Neuronal stem cell (in vitro differentiated cells): ENCODE measurements around the gene ARMC5.

Experiments
- DNase-seq: peaks from one replicate; pipeline ENCODE4 v3.0.0-alpha.2; 2013; ENCODE audit warnings: low spot score
- H2AFZ ChIP-seq: one replicate; pipeline ENCODE4 v1.6.1; 2013; ENCODE audit warnings: mild to moderate bottlenecking, low read length, inconsistent platforms
- H2AK5ac ChIP-seq: 2 replicates; pipeline ENCODE4 v1.6.1; 2013; ENCODE audit warnings: low read depth, mild to moderate bottlenecking, inconsistent platforms, low read length, moderate library complexity, mixed read lengths
- H2BK120ac ChIP-seq: 2 replicates; pipeline ENCODE4 v1.6.1; 2013; ENCODE audit warnings: low read depth, mild to moderate bottlenecking, inconsistent platforms, low read length, moderate library complexity, mixed read lengths
- H2BK12ac ChIP-seq: one replicate; pipeline ENCODE4 v1.6.1; 2013; ENCODE audit warnings: low read length, inconsistent platforms
- H2BK15ac ChIP-seq: 2 replicates; pipeline ENCODE4 v1.6.1; 2013; ENCODE audit warnings: mild to moderate bottlenecking, low read length, inconsistent platforms, mixed read lengths
- H2BK5ac ChIP-seq: one replicate; pipeline ENCODE4 v1.6.1; 2013; ENCODE audit warnings: inconsistent platforms, mild to moderate bottlenecking, low read length, moderate library complexity
- H3K14ac ChIP-seq: one replicate; pipeline ENCODE4 v1.6.1; 2013; ENCODE audit warnings: low read length, inconsistent platforms
- H3K18ac ChIP-seq: 2 replicates; pipeline ENCODE4 v1.6.1; 2013; ENCODE audit warnings: low read length, inconsistent platforms
- H3K23ac ChIP-seq: 2 replicates; pipeline ENCODE4 v1.6.1; 2013; ENCODE audit warnings: low read depth, mild to moderate bottlenecking, mixed read lengths, low read length, inconsistent platforms; ENCODE audit not compliant: poor library complexity
- H3K27ac ChIP-seq: replicated peaks from 3 replicates; pipeline ENCODE4 v1.5.1; 2013; ENCODE audit warnings: low read length, inconsistent platforms
- H3K27me3 ChIP-seq, 3 experiments: 2 replicates each; pipeline ENCODE4 v1.6.1; 2013; ENCODE audit warnings: low read length in 3 of 3, mild to moderate bottlenecking in 2 of 3, inconsistent platforms in 1 of 3, low read depth in 1 of 3, mixed read lengths in 1 of 3, moderate library complexity in 1 of 3; ENCODE audit not compliant: control insufficient read depth in 3 of 3, insufficient read depth in 3 of 3
- H3K36me3 ChIP-seq, 2 donors: replicated peaks in 1 of 2; 2 replicates each; pipeline ENCODE4 v1.6.1; 2013; ENCODE audit warnings: low read length in 2 of 2; ENCODE audit not compliant: control insufficient read depth in 2 of 2, insufficient read depth in 2 of 2
- H3K4ac ChIP-seq: 2 replicates; pipeline ENCODE4 v1.6.1; 2013; ENCODE audit warnings: inconsistent platforms, mild to moderate bottlenecking, low read length, moderate library complexity
- H3K4me1 ChIP-seq, 2 donors: 1 replicate in 1 of 2; 2 replicates in 1 of 2; pipeline ENCODE4 v1.6.1; 2013; ENCODE audit warnings: low read length in 2 of 2, low read depth in 1 of 2; ENCODE audit not compliant: control insufficient read depth in 2 of 2, insufficient read depth in 1 of 2
- H3K4me2 ChIP-seq: one replicate; pipeline ENCODE4 v1.6.1; 2013; ENCODE audit warnings: mild to moderate bottlenecking, low read length, inconsistent platforms; ENCODE audit not compliant: insufficient read depth, poor library complexity, severe bottlenecking
- H3K4me3 ChIP-seq, 2 donors: 2 replicates each; pipeline ENCODE4 v1.5.1; 2013; ENCODE audit warnings: low read length in 2 of 2, mild to moderate bottlenecking in 2 of 2, inconsistent platforms in 1 of 2, moderate library complexity in 1 of 2
- H3K79me1 ChIP-seq: one replicate; pipeline ENCODE4 v1.6.1; 2013; ENCODE audit warnings: low read depth, mild to moderate bottlenecking, inconsistent platforms, low read length, moderate library complexity
- H3K9ac ChIP-seq: one replicate; pipeline ENCODE4 v1.6.1; 2013; ENCODE audit warnings: mild to moderate bottlenecking, low read depth, low read length, inconsistent platforms; ENCODE audit not compliant: poor library complexity
- H3K9me3 ChIP-seq, 2 donors: replicated peaks in 1 of 2; 2 replicates each; pipeline versions ENCODE3 to v1.6.1; 2013; ENCODE audit warnings: low read length in 2 of 2, mild to moderate bottlenecking in 2 of 2, inconsistent platforms in 1 of 2, low read depth in 1 of 2, mixed read lengths in 1 of 2, moderate library complexity in 1 of 2; ENCODE audit not compliant: control insufficient read depth in 2 of 2, insufficient read depth in 1 of 2
- H4K8ac ChIP-seq: one replicate; pipeline ENCODE4 v1.6.1; 2013; ENCODE audit warnings: low read depth, mild to moderate bottlenecking, inconsistent platforms, low read length, moderate library complexity
- H4K91ac ChIP-seq: one replicate; pipeline ENCODE4 v1.6.1; 2013; ENCODE audit warnings: low read length, low read depth, mild to moderate bottlenecking, inconsistent platforms; ENCODE audit not compliant: poor library complexity
- WGBS, 2 donors: extraction: QIAGEN DNeasy Blood & Tissue Kit; methylation state at CpG; one replicate each; pipeline ENCODE4 v1.1.7; 2013; ENCODE audit warnings: missing lambda C conversion rate in 2 of 2, mixed read lengths in 1 of 2; ENCODE audit not compliant: insufficient read length in 2 of 2, insufficient replicate concordance in 1 of 2; ENCODE audit errors: extremely low coverage in 2 of 2; 5-methylcytosine and 5-hydroxymethylcytosine counted together

ARMC5 gene

GRCh38 chr16:31477220-31478216 is 18.2 kb downstream of the ARMC5 start:
- Histone ChIP-seq H3K4ac (no peak overlapping the region), H3K4me2 (peak overlapping the region; percentile 89), H3K14ac (peak overlapping the region; percentile 94), H2BK5ac (no peak overlapping the region), H3K4me3 (peak overlapping the region in 1 of 2 donors; percentile 74), H3K4me1 (peaks cover 0 to 7% of the 10 kb centered on the region in 2 donors), H4K8ac (no peak overlapping the region), H4K91ac (no peak overlapping the region), H3K23ac (peak overlapping the region; percentile 89), H3K27me3 (peaks cover 0 to 83% (median 30%) of the 10 kb centered on the region in 3 experiments), H2AFZ (no peak overlapping the region), H2AK5ac (peak overlapping the region; percentile 94), H2BK15ac (no peak overlapping the region), H3K9me3 (peaks cover 0 to 6% of the 10 kb centered on the region in 2 donors), H3K18ac (peak overlapping the region; percentile 70), H2BK12ac (no peak overlapping the region), H3K9ac (peak overlapping the region; percentile 92), H2BK120ac (no peak overlapping the region), H3K79me1 (peaks cover 2% of the 10 kb centered on the region), H3K27ac (no peak overlapping the region), H3K36me3 (peaks cover 0 to 36% of the 10 kb centered on the region in 2 donors)
- DNase-seq, result no peak
- no CpG with 5 or more reads among the region's 67 CpGs for WGBS, 2 donors

GRCh38 chr16:31478956-31479355 is 19.7 kb downstream of the ARMC5 start:
- WGBS, 2 donors, result no CpG with 5 or more reads among the region's 3 CpGs

GRCh38 chr16:31479751-31480150 is 20.4 kb downstream of the ARMC5 start:
- peaks cover 2% of the 10 kb centered on the region for H3K79me1 ChIP-seq
- peaks cover 0 to 2% of the 10 kb centered on the region in 2 donors for H3K9me3 ChIP-seq
- H3K36me3 ChIP-seq, result peaks cover 0 to 18% of the 10 kb centered on the region in 2 donors
- H3K9ac ChIP-seq, result no peak overlapping the region
- H2BK12ac ChIP-seq, result no peak overlapping the region
- H3K27me3 ChIP-seq, result peaks cover 2 to 68% (median 21%) of the 10 kb centered on the region in 3 experiments
- H3K23ac ChIP-seq, result no peak overlapping the region
- no peak overlapping the region for H3K4ac ChIP-seq
- H3K14ac ChIP-seq, result no peak overlapping the region
- no peak overlapping the region for H4K8ac ChIP-seq
- no peak overlapping the region for H3K27ac ChIP-seq
- H2BK120ac ChIP-seq, result no peak overlapping the region
- H2AK5ac ChIP-seq, result no peak overlapping the region
- H3K18ac ChIP-seq, result no peak overlapping the region
- no peak for DNase-seq
- H3K4me3 ChIP-seq, result no peak overlapping the region
- no peak overlapping the region for H3K4me2 ChIP-seq
- H3K4me1 ChIP-seq, result peaks cover 4 to 6% of the 10 kb centered on the region in 2 donors
- no peak overlapping the region for H4K91ac ChIP-seq
- H2BK5ac ChIP-seq, result no peak overlapping the region
- H2AFZ ChIP-seq, result no peak overlapping the region
- no CpG with 5 or more reads among the region's 9 CpGs for WGBS, 2 donors
- no peak overlapping the region for H2BK15ac ChIP-seq

More at GRCh38 chr16:31478956-31479355, 19.7 kb downstream of the ARMC5 start:
- H3K18ac ChIP-seq, result no peak overlapping the region
- H2BK120ac ChIP-seq, result no peak overlapping the region
- no peak overlapping the region for H4K91ac ChIP-seq
- no peak overlapping the region for H2BK12ac ChIP-seq
- DNase-seq, result no peak
- no peak overlapping the region for H3K27ac ChIP-seq
- H2AFZ ChIP-seq, result no peak overlapping the region
- H2AK5ac ChIP-seq, result no peak overlapping the region
- H2BK5ac ChIP-seq, result no peak overlapping the region
- no peak overlapping the region for H3K4ac ChIP-seq
- H3K4me3 ChIP-seq, result no peak overlapping the region
- H3K4me1 ChIP-seq, result peaks cover 0 to 6% of the 10 kb centered on the region in 2 donors
- no peak overlapping the region for H2BK15ac ChIP-seq
- H3K9me3 ChIP-seq, result peaks cover 0 to 2% of the 10 kb centered on the region in 2 donors
- H3K36me3 ChIP-seq, result peaks cover 0 to 26% of the 10 kb centered on the region in 2 donors
- no peak overlapping the region for H3K9ac ChIP-seq
- H3K14ac ChIP-seq, result peak overlapping the region; percentile 57
- H3K79me1 ChIP-seq, result peaks cover 2% of the 10 kb centered on the region
- peaks cover 0 to 72% (median 24%) of the 10 kb centered on the region in 3 experiments for H3K27me3 ChIP-seq
- H3K23ac ChIP-seq, result no peak overlapping the region
- peak overlapping the region; percentile 97 for H4K8ac ChIP-seq
- no peak overlapping the region for H3K4me2 ChIP-seq
